GM19035 (cell line): ENCODE data around the gene SYCP1.
"Not testable (repeated sequence)": the region's sequence is repeated elsewhere in the genome, so short reads cannot be mapped to it uniquely, and the experiment has no call there.

Experiments
- ATAC-seq: cut with Tn5 transposase; IDR thresholded peaks from one replicate; pipeline ENCODE4 v1.9.1; 2021; ENCODE audit not compliant: unreplicated experiment

Gene SYCP1

GRCh38 chr1:114956570-114956969 lies 101.9 kb downstream of the SYCP1 start:
- ATAC-seq: no peak

- ATAC-seq: no peak
These were observed 104.8 kb downstream of the SYCP1 start for GRCh38 chr1:114959423-114959822.

- ATAC-seq: no peak
These were observed 122.2 kb downstream of the SYCP1 start for GRCh38 chr1:114976891-114977290.

- ATAC-seq: no peak
These were observed 124.7 kb downstream of the SYCP1 start for GRCh38 chr1:114979278-114979891.

GRCh38 chr1:114982251-114982650 lies 127.6 kb downstream of the SYCP1 start:
- no peak for ATAC-seq

- ATAC-seq: no peak
These were observed 131.6 kb downstream of the SYCP1 start for GRCh38 chr1:114986286-114986685.

GRCh38 chr1:114988095-114988494 lies 133.4 kb downstream of the SYCP1 start:
- no peak for ATAC-seq

GRCh38 chr1:114997510-114998289 lies 143.0 kb downstream of the SYCP1 start:
- no peak for ATAC-seq

- no peak for ATAC-seq
These were observed 151.5 kb downstream of the SYCP1 start for GRCh38 chr1:115006191-115006590.

GRCh38 chr1:115012006-115012405 lies 157.3 kb downstream of the SYCP1 start:
- ATAC-seq: no peak

- ATAC-seq: no peak
These were observed 157.8 kb downstream of the SYCP1 start for GRCh38 chr1:115012434-115012833.

- no peak for ATAC-seq
These were observed 159.1 kb downstream of the SYCP1 start for GRCh38 chr1:115013792-115014191.

GRCh38 chr1:115019549-115019948 lies 164.9 kb downstream of the SYCP1 start:
- ATAC-seq: not testable (repeated sequence)

- ATAC-seq: no peak
These were observed 166.5 kb downstream of the SYCP1 start for GRCh38 chr1:115021145-115021544.

- ATAC-seq: no peak
These were observed 168.9 kb downstream of the SYCP1 start for GRCh38 chr1:115023593-115023992.

GRCh38 chr1:115029526-115029925 lies 174.9 kb downstream of the SYCP1 start, which contains the start of gene TSHB:
Gene TSHB (plus strand): TSS chr1:115029826. CDS start chr1:115033363, 3,537 bp downstream.
- ATAC-seq: no peak

- ATAC-seq: no peak
These were observed 176.9 kb downstream of the SYCP1 start for GRCh38 chr1:115031595-115031994.

- no peak for ATAC-seq
These were observed 181.0 kb downstream of the SYCP1 start for GRCh38 chr1:115035652-115036051.

GRCh38 chr1:115036814-115037507 lies 182.3 kb downstream of the SYCP1 start:
- no peak for ATAC-seq

GRCh38 chr1:115040501-115040900 lies 185.8 kb downstream of the SYCP1 start:
- ATAC-seq: no peak

GRCh38 chr1:115041654-115042053 lies 187.0 kb downstream of the SYCP1 start:
- no peak for ATAC-seq
